Naive thymus-derived CD4-positive, alpha-beta T cell (primary cell): ENCODE results near the gene EDRF1. TPM values are rescaled to one million over a fixed set of nuclear protein-coding genes. Genes with fewer than 3 reads are reported as not detected.

Source experiments
- ATAC-seq: fragments of 150-1000 bp; cut with Tn5 transposase; 2 replicates; pipeline ENCODE4 v1.10.0; 2021; ENCODE audit warnings: mild to moderate bottlenecking, moderate library complexity
- CTCF ChIA-PET: fragments of 350-600 bp; sonication (Branson Sonifier 250); formaldehyde crosslinking; loops from one replicate; lab custom pipeline; 2021; ENCODE audit warnings: antibody characterized with exemption; lab: Charles Lee
- POLR2A ChIA-PET: fragments of 350-600 bp; sonication (Branson Sonifier 250); formaldehyde crosslinking; loops from one replicate; lab custom pipeline; 2021; ENCODE audit warnings: antibody characterized with exemption, inconsistent platforms; lab: Charles Lee
- DNase-seq, 9 donors: peaks; one replicate each; pipeline versions ENCODE4 v3.0.0 to v3.0.0-alpha.2; 2020 to 2022; ENCODE audit warnings: mixed read lengths in 1 of 9
- H3K27ac ChIP-seq: one replicate; pipeline ENCODE4 v1.7.0; 2013; ENCODE audit warnings: mild to moderate bottlenecking, low read depth, low read length, moderate library complexity
- H3K27me3 ChIP-seq, 2 donors: one replicate each; pipeline ENCODE4 v1.7.0; 2013; ENCODE audit warnings: low read length in 2 of 2, mild to moderate bottlenecking in 2 of 2, moderate library complexity in 2 of 2; ENCODE audit not compliant: control insufficient read depth in 2 of 2, insufficient read depth in 2 of 2
- H3K36me3 ChIP-seq, 3 experiments: 1 replicate in 2 of 3; 2 replicates in 1 of 3; pipeline ENCODE4 v1.7.0; 2013; ENCODE audit warnings: low read length in 3 of 3, mild to moderate bottlenecking in 3 of 3, moderate library complexity in 1 of 3; ENCODE audit not compliant: insufficient read depth in 3 of 3, control insufficient read depth in 2 of 3
- H3K4me1 ChIP-seq, 2 donors: one replicate each; pipeline ENCODE4 v1.7.0; 2013; ENCODE audit warnings: low read length in 2 of 2, mild to moderate bottlenecking in 2 of 2, moderate library complexity in 1 of 2; ENCODE audit not compliant: control insufficient read depth in 2 of 2, insufficient read depth in 2 of 2
- H3K4me3 ChIP-seq: 2 replicates; pipeline ENCODE4 v1.7.0; 2013; ENCODE audit warnings: mild to moderate bottlenecking, low read length
- H3K9me3 ChIP-seq, 3 experiments: 1 replicate in 2 of 3; 2 replicates in 1 of 3; pipeline ENCODE4 v1.7.0; 2013; ENCODE audit warnings: low read length in 3 of 3; ENCODE audit not compliant: control insufficient read depth in 2 of 3
- H3K27ac Mint-ChIP-seq, 9 donors: one replicate each; pipeline ENCODE4 v1.8.0; 2020 to 2022; ENCODE audit warnings: mixed read lengths in 9 of 9, mild to moderate bottlenecking in 8 of 9, moderate library complexity in 5 of 9, inconsistent platforms in 2 of 9
- H3K27me3 Mint-ChIP-seq, 5 donors: one replicate each; pipeline ENCODE4 v1.8.0; 2021 to 2022; ENCODE audit warnings: mixed read lengths in 5 of 5, mild to moderate bottlenecking in 1 of 5
- H3K36me3 Mint-ChIP-seq, 5 donors: one replicate each; pipeline ENCODE4 v1.8.0; 2020 to 2022; ENCODE audit warnings: mixed read lengths in 5 of 5, mild to moderate bottlenecking in 3 of 5, inconsistent platforms in 1 of 5
- H3K4me1 Mint-ChIP-seq, 7 donors: one replicate each; pipeline ENCODE4 v1.8.0; 2020 to 2022; ENCODE audit warnings: mixed read lengths in 7 of 7, mild to moderate bottlenecking in 3 of 7, inconsistent platforms in 1 of 7
- H3K4me3 Mint-ChIP-seq, 10 donors: one replicate each; pipeline ENCODE4 v1.8.0; 2020 to 2022; ENCODE audit warnings: mild to moderate bottlenecking in 10 of 10, mixed read lengths in 10 of 10, moderate library complexity in 6 of 10, inconsistent platforms in 2 of 10
- H3K9me3 Mint-ChIP-seq, 11 donors: one replicate each; pipeline ENCODE4 v1.8.0; 2020 to 2022; ENCODE audit warnings: mixed read lengths in 11 of 11, mild to moderate bottlenecking in 4 of 11, inconsistent platforms in 1 of 11, moderate library complexity in 1 of 11
- intact Hi-C, 2 donors: fragments of 100-400 bp; cut with micrococcal nuclease; formaldehyde crosslinking; loops; one replicate each; pipeline ENCODE4 v1.15.1; 2023
- polyA plus RNA-seq, 2 donors: library from polyadenylated mRNA; unstranded; fragments of 300-500 nt; fragmentation: Illumina TruSeq; gene quantifications; one replicate each; pipeline ENCODE4 v1.2.3, GENCODE V29; 2021
- total RNA-seq, 6 experiments: library from RNA in 5 of 6; stranded (reverse) in 5 of 6; gene quantifications; 1 replicate in 5 of 6; 2 replicates in 1 of 6; pipeline ENCODE4 v1.2.3 and lab custom pipeline; 2021 to 2026

The EDRF1 gene
- total and polyA plus RNA-seq, 7 experiments from 2014 or later, result 11.3 to 64.4 (median 43.8) TPM

GRCh38 chr10:125722811-125723210 lies 3.3 kb downstream of the EDRF1 start:
- Mint-ChIP-seq H3K4me3 (peak overlapping the region in 3 of 10 donors; percentile 4 to 45 (median 22)), H3K9me3 (peaks cover 0 to 4% (median 0%) of the 10 kb centered on the region in 11 donors), H3K36me3 (peaks cover 11 to 49% (median 29%) of the 10 kb centered on the region in 5 donors), H3K4me1 (peaks cover 10 to 51% (median 43%) of the 10 kb centered on the region in 7 donors), H3K27me3 (peaks cover 0 to 3% (median 0%) of the 10 kb centered on the region in 5 donors), H3K27ac (peak overlapping the region in 1 of 9 donors; percentile 27)
- CTCF ChIA-PET, result no interaction called here
- H3K36me3 ChIP-seq, result peaks cover 13 to 63% (median 46%) of the 10 kb centered on the region in 3 experiments
- intact Hi-C loops, result no loop called here
- no peak overlapping the region for H3K27ac ChIP-seq
- H3K27me3 ChIP-seq, result no peaks in the 10 kb centered on the region
- H3K4me1 ChIP-seq, result peaks cover 20 to 24% of the 10 kb centered on the region in 2 donors
- DNase-seq, result no peak
- POLR2A ChIA-PET, result no interaction called here
- no peak overlapping the region for H3K4me3 ChIP-seq
- no peaks in the 10 kb centered on the region for H3K9me3 ChIP-seq
- no peak for ATAC-seq

GRCh38 chr10:125726914-125727313 lies 7.4 kb downstream of the EDRF1 start:
- CTCF ChIA-PET, result no interaction called here
- Mint-ChIP-seq H3K36me3 (peaks cover 11 to 71% (median 38%) of the 10 kb centered on the region in 5 donors), H3K27ac (peak overlapping the region in 1 of 9 donors; percentile 14)

GRCh38 chr10:125727436-125727835 lies 7.9 kb downstream of the EDRF1 start:
- Histone ChIP-seq H3K27me3 (no peaks in the 10 kb centered on the region), H3K4me1 (no peaks in the 10 kb centered on the region), H3K4me3 (no peak overlapping the region), H3K36me3 (peaks cover 40 to 84% (median 66%) of the 10 kb centered on the region in 3 experiments), H3K27ac (no peak overlapping the region), H3K9me3 (no peaks in the 10 kb centered on the region)
- ChIA-PET POLR2A (no interaction called here), CTCF (no interaction called here)
- intact Hi-C loops, result no loop called here
- ATAC-seq (no peak), DNase-seq (no peak)
- H3K27me3 Mint-ChIP-seq, result no peaks in the 10 kb centered on the region
- no peaks in the 10 kb centered on the region for H3K9me3 Mint-ChIP-seq
- peaks cover 14 to 74% (median 41%) of the 10 kb centered on the region in 5 donors for H3K36me3 Mint-ChIP-seq
- H3K27ac Mint-ChIP-seq, result no peak overlapping the region
- peaks cover 3 to 22% (median 17%) of the 10 kb centered on the region in 7 donors for H3K4me1 Mint-ChIP-seq
- no peak overlapping the region for H3K4me3 Mint-ChIP-seq

More at GRCh38 chr10:125726914-125727313, 7.4 kb downstream of the EDRF1 start:
- H3K27me3 Mint-ChIP-seq, result no peaks in the 10 kb centered on the region
- intact Hi-C loops, result no loop called here
- H3K4me1 Mint-ChIP-seq, result peaks cover 6 to 23% (median 17%) of the 10 kb centered on the region in 7 donors
- H3K9me3 Mint-ChIP-seq, result no peaks in the 10 kb centered on the region
- Histone ChIP-seq H3K27ac (no peak overlapping the region), H3K4me3 (no peak overlapping the region), H3K36me3 (peaks cover 40 to 84% (median 69%) of the 10 kb centered on the region in 3 experiments), H3K27me3 (no peaks in the 10 kb centered on the region), H3K9me3 (no peaks in the 10 kb centered on the region), H3K4me1 (peaks cover 0 to 4% of the 10 kb centered on the region in 2 donors)
- no peak overlapping the region for H3K4me3 Mint-ChIP-seq
- ATAC-seq (no peak), DNase-seq (no peak)
- POLR2A ChIA-PET, result no interaction called here

DNA sequence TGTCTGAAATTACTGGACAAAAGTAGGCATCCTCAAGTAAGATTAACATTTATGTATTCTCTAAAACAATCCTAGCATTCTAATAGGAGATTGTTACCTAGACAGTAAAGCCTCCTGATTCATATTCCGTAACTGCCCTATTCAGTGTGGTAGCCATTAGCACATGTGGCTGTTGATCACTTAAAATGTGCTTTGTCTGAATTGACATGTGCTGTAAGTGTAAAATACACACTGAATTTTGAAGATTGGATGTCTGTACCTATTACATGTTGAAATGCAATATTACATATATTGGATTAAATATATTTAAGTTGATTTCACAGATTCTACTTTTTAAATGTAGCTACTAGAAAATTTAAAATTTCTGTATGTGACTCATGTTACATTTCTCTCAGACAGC lies 14.6 kb downstream of the EDRF1 start:
- ChIA-PET POLR2A (no interaction called here), CTCF (no interaction called here)
- Histone ChIP-seq H3K4me1 (no peaks in the 10 kb centered on the region), H3K27me3 (no peaks in the 10 kb centered on the region), H3K36me3 (peaks cover 51 to 98% (median 61%) of the 10 kb centered on the region in 3 experiments), H3K9me3 (no peaks in the 10 kb centered on the region), H3K27ac (no peak overlapping the region), H3K4me3 (no peak overlapping the region)
- no peaks in the 10 kb centered on the region for H3K9me3 Mint-ChIP-seq
- H3K27ac Mint-ChIP-seq, result peak overlapping the region in 1 of 9 donors; percentile 40
- DNase-seq, result no peak
- intact Hi-C loops, result no loop called here
- no peaks in the 10 kb centered on the region for H3K27me3 Mint-ChIP-seq
- H3K4me3 Mint-ChIP-seq, result no peak overlapping the region
- peaks cover 0 to 15% (median 4%) of the 10 kb centered on the region in 7 donors for H3K4me1 Mint-ChIP-seq
- no peak for ATAC-seq
- peaks cover 10 to 71% (median 52%) of the 10 kb centered on the region in 5 donors for H3K36me3 Mint-ChIP-seq

DNA sequence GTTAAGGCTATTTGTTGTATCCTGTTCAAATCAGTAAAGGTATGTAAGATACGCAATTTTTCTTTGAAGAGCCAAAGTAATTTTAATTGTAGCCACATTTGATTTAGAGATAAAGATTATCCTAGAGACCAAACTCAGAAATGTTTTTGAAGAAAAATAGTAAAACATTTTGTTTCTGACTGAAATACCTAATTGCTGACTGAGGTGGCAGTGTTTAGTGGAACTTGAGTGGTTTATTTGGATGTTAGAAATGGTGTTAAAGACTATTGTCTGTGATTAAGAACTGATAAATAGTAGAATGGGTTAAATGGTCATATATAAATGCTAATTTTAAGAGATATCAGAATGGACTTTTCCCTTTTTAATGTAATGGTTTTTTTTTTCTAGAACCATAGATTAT lies 15.3 kb downstream of the EDRF1 start:
- intact Hi-C loops, result no loop called here
- Histone ChIP-seq H3K27me3 (no peaks in the 10 kb centered on the region), H3K9me3 (no peaks in the 10 kb centered on the region), H3K27ac (no peak overlapping the region), H3K4me1 (no peaks in the 10 kb centered on the region), H3K4me3 (no peak overlapping the region), H3K36me3 (peaks cover 52 to 98% (median 59%) of the 10 kb centered on the region in 3 experiments)
- ChIA-PET POLR2A (no interaction called here), CTCF (no interaction called here)
- no peak for ATAC-seq
- no peak overlapping the region for H3K4me3 Mint-ChIP-seq
- peaks cover 17 to 73% (median 56%) of the 10 kb centered on the region in 5 donors for H3K36me3 Mint-ChIP-seq
- no peaks in the 10 kb centered on the region for H3K27me3 Mint-ChIP-seq
- no peak overlapping the region for H3K27ac Mint-ChIP-seq
- peaks cover 0 to 15% (median 4%) of the 10 kb centered on the region in 7 donors for H3K4me1 Mint-ChIP-seq
- DNase-seq, result no peak
- no peaks in the 10 kb centered on the region for H3K9me3 Mint-ChIP-seq

- DNase-seq (no peak), ATAC-seq (no peak)
- H3K36me3 Mint-ChIP-seq, result peaks cover 27 to 68% (median 47%) of the 10 kb centered on the region in 5 donors
- Histone ChIP-seq H3K9me3 (no peaks in the 10 kb centered on the region), H3K4me1 (no peaks in the 10 kb centered on the region), H3K27me3 (no peaks in the 10 kb centered on the region), H3K27ac (no peak overlapping the region), H3K36me3 (peaks cover 47 to 94% (median 50%) of the 10 kb centered on the region in 3 experiments), H3K4me3 (no peak overlapping the region)
- no peaks in the 10 kb centered on the region for H3K27me3 Mint-ChIP-seq
- H3K4me3 Mint-ChIP-seq, result no peak overlapping the region
- ChIA-PET CTCF (no interaction called here), POLR2A (no interaction called here)
- no peak overlapping the region for H3K27ac Mint-ChIP-seq
- peaks cover 0 to 9% (median 0%) of the 10 kb centered on the region in 7 donors for H3K4me1 Mint-ChIP-seq
- intact Hi-C loops, result no loop called here
- no peaks in the 10 kb centered on the region for H3K9me3 Mint-ChIP-seq
These were observed 18.7 kb downstream of the EDRF1 start for GRCh38 chr10:125738206-125738605.
